Left ventricle myocardium inferior (tissue), 1 donor: Measurements from ENCODE around the gene LIM2. TPM values are rescaled to one million over a fixed set of nuclear protein-coding genes. Genes with fewer than 3 reads are reported as not detected.
A peak's percentile ranks its signal among the peaks of the same experiment; 100 is the strongest.
"Not testable (repeated sequence)": the region's sequence is repeated elsewhere in the genome, so short reads cannot be mapped to it uniquely, and the experiment has no call there.

Experiments used
- DNase-seq: peaks from one replicate; pipeline ENCODE4 v3.0.0-alpha.2; 2020
- H3K27ac ChIP-seq: fragments of 200-600 bp; replicated peaks from 2 replicates; pipeline ENCODE4 v1.8.0; 2021
- H3K27me3 ChIP-seq: fragments of 200-600 bp; 2 replicates; pipeline ENCODE4 v1.8.0; 2021; ENCODE audit warnings: low read depth
- H3K36me3 ChIP-seq: fragments of 200-600 bp; 2 replicates; pipeline ENCODE4 v1.8.0; 2021
- H3K4me1 ChIP-seq: fragments of 200-600 bp; 2 replicates; pipeline ENCODE4 v1.8.0; 2021
- H3K4me3 ChIP-seq: fragments of 200-600 bp; 2 replicates; pipeline ENCODE4 v1.8.0; 2021; ENCODE audit warnings: mild to moderate bottlenecking, moderate library complexity
- H3K9me3 ChIP-seq: fragments of 200-600 bp; replicated peaks from 2 replicates; pipeline ENCODE4 v1.8.0; 2021
- intact Hi-C: fragments of 100-400 bp; cut with micrococcal nuclease; formaldehyde crosslinking; loops from one replicate; pipeline ENCODE4 v1.11.0; 2022
- total RNA-seq: library from RNA; stranded (reverse); fragmentation: NEBNext Ultra II Directional; extraction: Animal tissue kit (Norgen Biotek cat#: 25700); gene quantifications from one replicate; pipeline ENCODE4 v1.2.1, GENCODE V29; 2021
- TF ChIP-seq, protein P1 (sequence below): fragments of 200-600 bp; IDR thresholded peaks from 2 replicates; pipeline ENCODE4 v1.8.0; 2021; ENCODE audit warnings: antibody characterized with exemption, mild to moderate bottlenecking, borderline replicate concordance
- donor health status: DM: no; HTN: yes; CAD: no; lungs with severe emphysema.

LIM2 gene
- total RNA-seq, 1 donor from 2014 or later, result not detected

DNA sequence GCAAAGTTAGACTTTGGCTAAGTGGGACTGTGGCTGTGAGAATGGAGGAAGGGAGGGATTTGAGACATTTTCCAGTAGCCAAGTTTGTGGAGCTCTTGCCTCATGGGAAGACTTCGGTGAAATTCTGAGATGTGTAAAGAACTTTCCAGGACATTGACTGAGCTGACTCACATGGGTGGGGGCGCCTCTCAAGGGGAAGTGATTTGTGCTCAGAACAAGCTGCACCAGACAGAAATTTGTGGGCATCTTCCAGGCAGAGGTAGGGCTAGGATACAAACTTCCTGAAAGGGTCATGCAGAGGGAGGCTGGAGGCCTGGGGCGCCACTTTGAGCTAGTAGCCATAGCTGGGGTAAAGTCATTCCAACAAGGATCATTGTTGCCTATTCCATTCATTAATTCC is 39.4 kb upstream of the LIM2 start:
- TF ChIP-seq, protein P1, sequence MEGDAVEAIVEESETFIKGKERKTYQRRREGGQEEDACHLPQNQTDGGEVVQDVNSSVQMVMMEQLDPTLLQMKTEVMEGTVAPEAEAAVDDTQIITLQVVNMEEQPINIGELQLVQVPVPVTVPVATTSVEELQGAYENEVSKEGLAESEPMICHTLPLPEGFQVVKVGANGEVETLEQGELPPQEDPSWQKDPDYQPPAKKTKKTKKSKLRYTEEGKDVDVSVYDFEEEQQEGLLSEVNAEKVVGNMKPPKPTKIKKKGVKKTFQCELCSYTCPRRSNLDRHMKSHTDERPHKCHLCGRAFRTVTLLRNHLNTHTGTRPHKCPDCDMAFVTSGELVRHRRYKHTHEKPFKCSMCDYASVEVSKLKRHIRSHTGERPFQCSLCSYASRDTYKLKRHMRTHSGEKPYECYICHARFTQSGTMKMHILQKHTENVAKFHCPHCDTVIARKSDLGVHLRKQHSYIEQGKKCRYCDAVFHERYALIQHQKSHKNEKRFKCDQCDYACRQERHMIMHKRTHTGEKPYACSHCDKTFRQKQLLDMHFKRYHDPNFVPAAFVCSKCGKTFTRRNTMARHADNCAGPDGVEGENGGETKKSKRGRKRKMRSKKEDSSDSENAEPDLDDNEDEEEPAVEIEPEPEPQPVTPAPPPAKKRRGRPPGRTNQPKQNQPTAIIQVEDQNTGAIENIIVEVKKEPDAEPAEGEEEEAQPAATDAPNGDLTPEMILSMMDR, result no peak
- Histone ChIP-seq H3K9me3 (peaks cover 6% of the 10 kb centered on the region), H3K27ac (no peak overlapping the region), H3K27me3 (peaks cover 63% of the 10 kb centered on the region), H3K4me1 (no peaks in the 10 kb centered on the region), H3K4me3 (no peak overlapping the region), H3K36me3 (no peaks in the 10 kb centered on the region)
- DNase-seq, result no peak
- intact Hi-C loops, result no loop called here

DNA sequence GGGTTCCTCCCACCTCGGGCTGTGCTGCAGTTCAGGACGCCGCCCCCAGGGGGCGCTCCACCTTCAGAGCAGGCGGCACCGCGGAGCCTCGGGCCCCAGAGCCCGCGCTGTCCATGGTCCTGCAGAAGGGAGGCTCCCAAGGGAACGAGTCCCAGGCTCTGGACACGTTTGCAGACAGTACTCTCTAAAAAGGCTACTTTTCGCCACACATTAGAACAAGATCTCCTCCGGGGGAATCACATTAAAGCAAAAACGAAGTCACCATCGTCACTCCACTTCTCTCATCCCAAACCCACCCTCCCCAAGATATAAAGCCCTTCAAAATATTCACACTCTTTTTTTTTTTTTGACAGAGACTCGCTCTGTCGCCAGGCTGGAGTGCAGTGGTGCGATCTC is 34.3 kb upstream of the LIM2 start:
- no peaks in the 10 kb centered on the region for H3K4me1 ChIP-seq
- TF ChIP-seq, protein P1, result peak; percentile 87
- H3K9me3 ChIP-seq, result no peaks in the 10 kb centered on the region
- DNase-seq, result peak; percentile 82
- intact Hi-C loops, result no loop called here
- no peak overlapping the region for H3K4me3 ChIP-seq
- H3K36me3 ChIP-seq, result no peaks in the 10 kb centered on the region
- no peak overlapping the region for H3K27ac ChIP-seq
- H3K27me3 ChIP-seq, result peaks cover 90% of the 10 kb centered on the region

DNA sequence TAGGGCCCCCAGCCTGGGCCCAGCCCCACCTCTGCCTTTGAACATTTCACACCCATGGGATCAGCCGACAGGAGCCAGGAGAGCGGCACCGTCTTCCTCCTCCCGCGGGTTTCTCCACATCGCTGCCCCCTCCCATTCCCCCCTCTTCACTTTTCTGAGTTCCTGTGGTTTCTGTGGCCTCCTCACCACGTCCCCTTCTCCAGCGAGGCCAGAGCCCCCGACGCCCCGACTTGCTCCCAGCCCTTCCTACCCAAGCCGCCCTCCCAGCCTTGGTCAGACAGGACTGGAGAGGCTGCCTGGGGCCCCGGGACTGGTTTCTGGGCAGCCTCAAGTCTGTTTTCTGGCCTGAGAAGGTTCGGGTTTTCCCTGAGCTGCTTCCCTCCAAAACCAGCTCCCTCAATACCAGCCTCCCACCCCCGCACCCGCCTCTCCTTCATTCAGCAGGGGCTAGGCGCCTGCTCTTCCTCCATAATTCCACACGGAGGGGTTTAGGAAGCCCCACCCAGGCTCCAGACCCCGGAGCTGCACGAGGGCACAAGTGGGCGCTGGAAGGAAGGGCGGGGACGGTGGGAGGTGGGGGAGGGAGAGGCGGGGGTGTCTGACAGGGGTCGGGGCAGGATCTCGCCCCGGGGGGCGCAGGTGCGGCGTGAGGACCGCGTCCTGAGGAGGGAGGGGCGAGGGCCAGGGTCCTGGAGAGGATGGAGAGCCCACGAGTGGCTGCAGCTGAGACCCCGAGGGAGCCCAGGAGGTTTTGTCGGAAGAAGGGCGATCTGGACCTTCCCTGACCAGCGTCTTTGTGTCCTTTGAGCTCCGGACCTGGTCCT is 33.7 kb upstream of the LIM2 start:
- no peaks in the 10 kb centered on the region for H3K4me1 ChIP-seq
- no peaks in the 10 kb centered on the region for H3K9me3 ChIP-seq
- no peaks in the 10 kb centered on the region for H3K36me3 ChIP-seq
- no peak overlapping the region for H3K4me3 ChIP-seq
- intact Hi-C loops, result no loop called here
- peaks cover 92% of the 10 kb centered on the region for H3K27me3 ChIP-seq
- TF ChIP-seq, protein P1, result no peak
- DNase-seq, result no peak
- no peak overlapping the region for H3K27ac ChIP-seq

DNA sequence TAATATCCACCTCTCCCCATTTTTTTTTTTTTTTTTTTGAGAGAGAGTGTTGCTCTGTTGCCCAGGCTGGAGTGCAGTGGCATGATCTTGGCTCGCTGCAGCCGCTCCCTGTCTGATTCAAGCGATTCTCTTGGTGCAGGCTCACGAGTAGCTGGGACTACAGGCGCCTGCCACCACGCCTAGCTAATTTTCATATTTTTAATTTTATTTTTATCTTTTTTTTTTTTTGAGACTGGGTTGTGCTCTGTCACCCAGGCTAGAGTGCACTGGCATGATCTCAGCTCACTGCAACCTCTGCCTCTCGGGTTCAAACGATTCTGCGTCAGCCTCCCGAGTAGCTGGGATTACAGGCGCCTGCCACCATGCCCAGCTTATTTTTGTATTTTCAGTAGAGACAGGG is 32.7 kb upstream of the LIM2 start:
- peaks cover 92% of the 10 kb centered on the region for H3K27me3 ChIP-seq
- H3K9me3 ChIP-seq, H3K27ac ChIP-seq, H3K36me3 ChIP-seq, intact Hi-C loops, H3K4me1 ChIP-seq, DNase-seq, H3K4me3 ChIP-seq: not testable (repeated sequence)

DNA sequence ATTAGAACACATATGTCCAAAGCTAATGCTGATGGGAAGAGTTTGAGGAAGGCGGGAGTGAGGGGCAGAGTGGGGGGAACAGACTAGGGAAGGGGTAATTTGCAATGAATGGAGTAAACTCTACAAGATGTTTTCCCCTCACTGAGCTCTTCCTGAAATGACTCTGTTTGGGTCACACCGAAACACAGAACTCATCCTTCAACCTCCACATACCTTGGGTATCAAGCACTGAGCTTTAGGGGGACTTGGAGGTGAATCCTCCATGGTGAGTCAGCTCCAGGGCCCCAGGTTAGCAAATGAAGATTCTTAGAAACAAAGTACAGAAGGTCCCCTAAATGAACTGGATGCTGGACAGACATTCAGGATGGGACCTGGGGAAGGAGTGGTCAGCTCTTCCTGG is 30.9 kb upstream of the LIM2 start:
- TF ChIP-seq, protein P1, result no peak
- Histone ChIP-seq H3K9me3 (no peaks in the 10 kb centered on the region), H3K36me3 (no peaks in the 10 kb centered on the region), H3K27ac (no peak overlapping the region), H3K4me1 (no peaks in the 10 kb centered on the region), H3K27me3 (peaks cover 94% of the 10 kb centered on the region), H3K4me3 (no peak overlapping the region)
- no peak for DNase-seq
- intact Hi-C loops, result no loop called here

DNA sequence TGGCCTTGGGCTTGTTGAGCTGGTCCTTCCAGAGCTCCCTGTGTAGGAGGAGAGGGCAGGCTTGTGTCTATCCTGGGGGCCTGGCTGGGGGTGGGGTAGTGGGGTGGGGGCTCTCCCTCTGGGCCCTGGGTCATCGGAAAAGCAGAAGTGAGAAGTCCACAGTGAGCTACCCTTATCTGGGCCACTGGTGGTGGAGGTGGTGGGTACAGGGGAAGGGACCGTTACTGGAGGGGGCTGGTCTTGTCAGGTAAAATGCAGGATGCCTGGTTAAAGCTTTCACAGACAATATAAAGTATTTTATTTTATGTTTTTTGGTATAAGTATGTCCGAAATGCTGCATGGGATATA is 30.0 kb upstream of the LIM2 start:
- Histone ChIP-seq H3K27ac (no peak overlapping the region), H3K4me1 (no peaks in the 10 kb centered on the region), H3K27me3 (peaks cover 88% of the 10 kb centered on the region), H3K9me3 (no peaks in the 10 kb centered on the region), H3K4me3 (no peak overlapping the region), H3K36me3 (no peaks in the 10 kb centered on the region)
- intact Hi-C loops, result no loop called here
- DNase-seq, result no peak
- TF ChIP-seq, protein P1, result no peak
